H1 (cell line): Measurements from ENCODE around the gene URM1. TPM values are rescaled to one million over a fixed set of nuclear protein-coding genes. Genes with fewer than 3 reads are reported as not detected.

Experiments used
- CTCF ChIA-PET: fragments of 300-600 bp; sonication (Branson Sonifier 250); formaldehyde crosslinking; loops from one replicate; lab custom pipeline; 2021; ENCODE audit not compliant: partially characterized antibody; lab: Charles Lee
- POLR2A ChIA-PET: fragments of 300-600 bp; sonication (Branson Sonifier 250); formaldehyde crosslinking; loops from one replicate; lab custom pipeline; 2021; ENCODE audit warnings: inconsistent platforms; ENCODE audit not compliant: partially characterized antibody; lab: Charles Lee
- DNase-seq, 2 experiments: peaks; one replicate each; pipeline versions ENCODE4 v3.0.0 to v3.0.0-alpha.2; 2010 to 2022; ENCODE audit warnings: low spot score in 2 of 2, low read depth in 1 of 2, mixed read lengths in 1 of 2
- FAIRE-seq: peaks from 2 replicates; lab custom pipeline; 2011; peaks lifted over from hg19 to GRCh38; lab: Jason Lieb, UNC
- H2AFZ ChIP-seq: 2 replicates; pipeline ENCODE4 v1.8.1; 2012; ENCODE audit warnings: low read length, inconsistent platforms
- H2AK5ac ChIP-seq: 2 replicates; pipeline ENCODE4 v1.6.1; 2013; ENCODE audit warnings: low read depth, low read length
- H2BK120ac ChIP-seq: replicated peaks from 2 replicates; pipeline ENCODE3; 2013; ENCODE audit warnings: low read depth, low read length, inconsistent platforms
- H2BK12ac ChIP-seq: 2 replicates; pipeline ENCODE4 v1.6.1; 2013; ENCODE audit warnings: low read depth, low read length
- H2BK15ac ChIP-seq: 2 replicates; pipeline ENCODE4 v1.6.1; 2013; ENCODE audit warnings: low read length
- H2BK20ac ChIP-seq: 2 replicates; pipeline ENCODE4 v1.6.1; 2013; ENCODE audit warnings: low read length
- H2BK5ac ChIP-seq: 2 replicates; pipeline ENCODE4 v1.6.1; 2013; ENCODE audit warnings: low read depth, low read length
- H3K14ac ChIP-seq: 2 replicates; pipeline ENCODE4 v1.6.1; 2013; ENCODE audit warnings: inconsistent platforms; ENCODE audit not compliant: insufficient read length
- H3K18ac ChIP-seq: 2 replicates; pipeline ENCODE4 v1.6.1; 2013; ENCODE audit warnings: low read length; ENCODE audit errors: extremely low read depth
- H3K23ac ChIP-seq: 2 replicates; pipeline ENCODE4 v1.6.1; 2013; ENCODE audit warnings: inconsistent platforms; ENCODE audit not compliant: insufficient read length
- H3K23me2 ChIP-seq: 2 replicates; pipeline ENCODE4 v1.6.1; 2013; ENCODE audit warnings: low read depth, low read length
- H3K27ac ChIP-seq: 2 replicates; pipeline ENCODE4 v1.6.1; 2011; ENCODE audit warnings: low read depth, low read length, inconsistent platforms
- H3K27me3 ChIP-seq, 4 experiments: replicated peaks in 1 of 4; 1 replicate in 1 of 4; 2 replicates in 3 of 4; pipeline versions ENCODE4 v1.6.1 to v1.8.1; 2011 to 2013; ENCODE audit warnings: low read length in 3 of 4, mild to moderate bottlenecking in 3 of 4, inconsistent platforms in 2 of 4, mixed read lengths in 2 of 4, moderate library complexity in 1 of 4; ENCODE audit not compliant: control insufficient read depth in 3 of 4, insufficient read depth in 3 of 4; ENCODE audit errors: extremely low read depth in 1 of 4
- H3K36me3 ChIP-seq, 4 experiments: 2 replicates each; pipeline versions ENCODE4 v1.6.1 to v1.8.1; 2011 to 2013; ENCODE audit warnings: mild to moderate bottlenecking in 4 of 4, low read length in 3 of 4, moderate library complexity in 2 of 4, control low read depth in 1 of 4, inconsistent platforms in 1 of 4; ENCODE audit not compliant: insufficient read depth in 4 of 4, control insufficient read depth in 2 of 4
- H3K4ac ChIP-seq: replicated peaks from 2 replicates; pipeline ENCODE3; 2013; ENCODE audit warnings: low read length, low read depth, mixed read lengths, inconsistent platforms; ENCODE audit not compliant: insufficient read length
- H3K4me1 ChIP-seq, 4 experiments: replicated peaks in 1 of 4; 1 replicate in 1 of 4; 2 replicates in 3 of 4; pipeline versions ENCODE4 v1.6.1 to v1.8.1; 2011 to 2013; ENCODE audit warnings: low read length in 3 of 4, inconsistent platforms in 2 of 4, mixed read lengths in 1 of 4; ENCODE audit not compliant: insufficient read depth in 4 of 4, control insufficient read depth in 3 of 4
- H3K4me2 ChIP-seq, 2 experiments: 2 replicates each; pipeline versions ENCODE4 v1.6.1 to v1.8.1; 2011 to 2013; ENCODE audit warnings: low read depth in 2 of 2, low read length in 2 of 2, control low read depth in 1 of 2, inconsistent platforms in 1 of 2, mild to moderate bottlenecking in 1 of 2; ENCODE audit not compliant: insufficient read depth in 1 of 2
- H3K4me3 ChIP-seq, 4 experiments: fragments of 200-600, 300-600 bp in 1 of 4; sonication (generic), shearing (Covaris generic), sonication (Bioruptor Twin) in 1 of 4; 2 replicates each; pipeline versions ENCODE4 v1.5.1 to v1.8.1; 2011 to 2016; ENCODE audit warnings: low read length in 4 of 4, low read depth in 3 of 4, control low read depth in 2 of 4, inconsistent platforms in 2 of 4, mild to moderate bottlenecking in 2 of 4, mixed read lengths in 1 of 4, moderate library complexity in 1 of 4; ENCODE audit not compliant: insufficient read depth in 2 of 4; ENCODE audit errors: extremely low read depth in 1 of 4
- H3K56ac ChIP-seq: replicated peaks from 2 replicates; pipeline ENCODE3; 2013; ENCODE audit warnings: low read depth, mild to moderate bottlenecking, mixed read lengths, low read length, inconsistent platforms; ENCODE audit not compliant: insufficient read length
- H3K79me1 ChIP-seq: 2 replicates; pipeline ENCODE4 v1.6.1; 2013; ENCODE audit warnings: low read depth, low read length, control low read depth
- H3K79me2 ChIP-seq, 2 experiments: 2 replicates each; pipeline versions ENCODE4 v1.6.1 to v1.8.1; 2012 to 2013; ENCODE audit warnings: low read length in 2 of 2, mild to moderate bottlenecking in 2 of 2, inconsistent platforms in 1 of 2; ENCODE audit not compliant: insufficient read depth in 2 of 2, control insufficient read depth in 1 of 2
- H3K9ac ChIP-seq, 4 experiments: replicated peaks in 1 of 4; 1 replicate in 1 of 4; 2 replicates in 3 of 4; pipeline versions ENCODE4 v1.6.1 to v1.8.1; 2011 to 2013; ENCODE audit warnings: low read depth in 3 of 4, low read length in 3 of 4, control low read depth in 2 of 4, mild to moderate bottlenecking in 2 of 4, moderate library complexity in 2 of 4, inconsistent platforms in 1 of 4; ENCODE audit errors: extremely low read depth in 1 of 4
- H3K9me3 ChIP-seq, 2 experiments: 2 replicates each; pipeline versions ENCODE4 v1.6.1 to v1.8.1; 2012 to 2013; ENCODE audit warnings: mild to moderate bottlenecking in 2 of 2, moderate library complexity in 2 of 2, control low read depth in 1 of 2, inconsistent platforms in 1 of 2, low read depth in 1 of 2, low read length in 1 of 2, mixed read lengths in 1 of 2; ENCODE audit not compliant: insufficient read depth in 2 of 2
- H4K20me1 ChIP-seq, 2 experiments: replicated peaks in 1 of 2; 2 replicates each; pipeline versions ENCODE3 to v1.8.1; 2011 to 2013; ENCODE audit warnings: inconsistent platforms in 2 of 2, low read length in 2 of 2, mild to moderate bottlenecking in 1 of 2; ENCODE audit not compliant: insufficient read depth in 2 of 2, control insufficient read depth in 1 of 2
- H4K5ac ChIP-seq: 2 replicates; pipeline ENCODE4 v1.6.1; 2013; ENCODE audit warnings: low read length, low read depth, mixed read lengths, inconsistent platforms; ENCODE audit not compliant: insufficient read length
- H4K8ac ChIP-seq: 2 replicates; pipeline ENCODE4 v1.8.0; 2013; ENCODE audit warnings: mild to moderate bottlenecking, moderate library complexity, low read length, inconsistent platforms; ENCODE audit not compliant: insufficient read depth; ENCODE audit errors: extremely low read depth
- H4K91ac ChIP-seq: replicated peaks from 2 replicates; pipeline ENCODE3; 2013; ENCODE audit warnings: low read length, mixed read lengths, inconsistent platforms; ENCODE audit not compliant: insufficient read length
- MAFK ChIP-seq: IDR thresholded peaks from 2 replicates; pipeline ENCODE4 v1.6.1; 2012; ENCODE audit warnings: low read depth, mild to moderate bottlenecking, improper control_type of control experiment, low read length
- POU5F1 ChIP-seq: IDR thresholded peaks from 2 replicates; pipeline ENCODE4 v1.6.1; 2011; ENCODE audit warnings: low read depth, mild to moderate bottlenecking, low read length, moderate library complexity
- WGBS, 2 experiments: shearing (Covaris generic) in 1 of 2; methylation state at CpG; one replicate each; pipeline versions ENCODE4 v1.1.6 to v1.1.7; 2013 to 2015; ENCODE audit warnings: low lambda C conversion rate in 2 of 2, mixed read lengths in 2 of 2, inconsistent platforms in 1 of 2, low coverage in 1 of 2, missing lambda C conversion rate in 1 of 2; ENCODE audit not compliant: insufficient replicate concordance in 2 of 2, insufficient coverage in 1 of 2, insufficient read length in 1 of 2; ENCODE audit errors: extremely low coverage in 1 of 2, missing lambda C conversion rate in 1 of 2; 5-methylcytosine and 5-hydroxymethylcytosine counted together
- polyA plus RNA-seq, 7 experiments: library from polyadenylated mRNA; depleted of rRNA in 3 of 7; stranded (reverse) in 5 of 7; unstranded in 2 of 7; fragments of >200 nt in 5 of 7; fragments of 200-250 nt in 2 of 7; gene quantifications; 1 replicate in 5 of 7; 2 replicates in 1 of 7; 4 replicates in 1 of 7; pipeline versions ENCODE4 v1.2.1 to v1.2.3, GENCODE V29; 2011 to 2013; ENCODE audit warnings: missing spikeins in 2 of 7, mixed read lengths in 2 of 7
- total RNA-seq: library from RNA; stranded (reverse); fragmentation: NEBNext Ultra II Directional; extraction: Animal tissue kit (Norgen Biotek cat#: 25700); gene quantifications from 2 replicates; pipeline ENCODE4 v1.2.1, GENCODE V29; 2021

The URM1 gene
- total and polyA plus RNA-seq, 2 of the 8 experiments (the other 6 are each of a cell fraction or from before 2014, with no cell fraction given) = 58.3 to 62.3 TPM

- Histone ChIP-seq H3K27me3 (no peaks in the 10 kb centered on the region), H3K9me3 (no peaks in the 10 kb centered on the region), H3K4me2 (peak within 1 kb of the TSS; percentile 63 to 96), H2BK5ac (peak within 1 kb of the TSS; percentile 100), H3K23me2 (peaks cover 7% of the 10 kb centered on the region), H3K79me1 (peaks cover 4% of the 10 kb centered on the region; the same call in 1 of the 2 replicates), H3K23ac (peak within 1 kb of the TSS; percentile 52), H3K18ac (peak within 1 kb of the TSS; percentile 100), H3K79me2 (peaks cover 0 to 25% of the 10 kb centered on the region in 2 experiments; a peak in 2 of 4 replicates), H3K36me3 (peaks cover 0 to 9% (median 1%) of the 10 kb centered on the region in 4 experiments; a peak in 3 of 8 replicates), H2AFZ (peak within 1 kb of the TSS; percentile 100), H3K4me3 (peak within 1 kb of the TSS; percentile 86 to 100 (median 92)), H3K56ac (peak within 1 kb of the TSS; percentile 96), H2BK120ac (peak within 1 kb of the TSS; percentile 98), H2BK20ac (peak within 1 kb of the TSS; percentile 92; the same call in 1 of the 2 replicates), H4K91ac (peak within 1 kb of the TSS; percentile 100), H2BK12ac (peak within 1 kb of the TSS; percentile 96; the same call in 1 of the 2 replicates), H3K4ac (peak within 1 kb of the TSS; percentile 98), H4K20me1 (peaks cover 1 to 3% of the 10 kb centered on the region in 2 experiments), H3K27ac (peak within 1 kb of the TSS; percentile 90), H2AK5ac (no peak within 1 kb of the TSS), H4K8ac (peak within 1 kb of the TSS; percentile 98; the same call in 1 of the 2 replicates), H3K9ac (peak within 1 kb of the TSS; percentile 67 to 96 (median 94)), H2BK15ac (peak within 1 kb of the TSS; percentile 98; the same call in 1 of the 2 replicates), H3K4me1 (no peaks in the 10 kb centered on the region; a peak in 3 of 7 replicates), H4K5ac (peak within 1 kb of the TSS; percentile 100), H3K14ac (no peak within 1 kb of the TSS)
- DNase-seq = peak; percentile 57 to 94
- CTCF ChIA-PET = interaction anchor here (0.9 to 1.8 kb wide), 2 partner anchors 40 to 67 kb away, joined by 4 to 5 read pairs; no protein-coding TSS in a partner anchor
- FAIRE-seq = no peak
- 2% methylated on average over 78 of the region's 83 CpGs; no CpG with 5 or more reads in 1 of the 2 experiments for WGBS, 2 experiments
- POLR2A ChIA-PET = interaction anchor here (0.6 to 3.3 kb wide), 6 partner anchors 11 to 230 kb away, joined by 3 to 11 read pairs (median 4); partner anchors contain the start of genes BBLN and SPTAN1
- TF ChIP-seq POU5F1 = no peak
- TF ChIP-seq MAFK = no peak
Observed at GRCh38 chr9:128322404-128323211, 48.6 kb upstream of the URM1 start, which contains the start of the genes COQ4 and TRUB2. Gene COQ4, plus strand, starts transcription at chr9:128322839. Its CDS starts 20 bp downstream, at chr9:128322859. Gene TRUB2, minus strand, starts transcription at chr9:128322447. Its CDS starts 39 bp downstream, at chr9:128322408.
